NCI-H1930 (cell line): Measurements from ENCODE around the gene PPP1R9A.
A peak's percentile ranks its signal among the peaks of the same experiment; 100 is the strongest.

Experiments used
- DNase-seq, 2 experiments: peaks; one replicate each; lab custom pipeline; 2025; lab: John Stamatoyannopoulos, UW

The PPP1R9A gene

GRCh38 chr7:95263785-95264362 is 356.5 kb downstream of the PPP1R9A start:
- no peak for DNase-seq

GRCh38 chr7:95264363-95264891 is 357.0 kb downstream of the PPP1R9A start:
- DNase-seq = no peak

- no peak for DNase-seq
Measured at GRCh38 chr7:95265634-95266033, 358.2 kb downstream of the PPP1R9A start.

GRCh38 chr7:95267754-95268153 is 360.4 kb downstream of the PPP1R9A start:
- DNase-seq = no peak

GRCh38 chr7:95269640-95270039 is 362.2 kb downstream of the PPP1R9A start:
- DNase-seq = no peak

GRCh38 chr7:95276114-95276513 is 368.7 kb downstream of the PPP1R9A start:
- no peak for DNase-seq

GRCh38 chr7:95279417-95279816 is 372.0 kb downstream of the PPP1R9A start:
- no peak for DNase-seq

GRCh38 chr7:95286096-95286495 is 378.7 kb downstream of the PPP1R9A start:
- DNase-seq = no peak

GRCh38 chr7:95290166-95290830 is 382.9 kb downstream of the PPP1R9A start:
- DNase-seq = no peak

- DNase-seq = peak in 1 of 2 experiments; percentile 15
Measured at GRCh38 chr7:95295397-95295796, 388.0 kb downstream of the PPP1R9A start.

GRCh38 chr7:95296456-95296855 is 389.1 kb downstream of the PPP1R9A start:
- no peak for DNase-seq

- DNase-seq = no peak
Measured at GRCh38 chr7:95297041-95297440, 389.6 kb downstream of the PPP1R9A start.

- no peak for DNase-seq
Measured at GRCh38 chr7:95298091-95298490, 390.7 kb downstream of the PPP1R9A start.

GRCh38 chr7:95303013-95303905 is 395.9 kb downstream of the PPP1R9A start:
- DNase-seq = no peak

GRCh38 chr7:95304990-95305389 is 397.6 kb downstream of the PPP1R9A start:
- DNase-seq = no peak

- DNase-seq = no peak
Measured at GRCh38 chr7:95309951-95310350, 402.6 kb downstream of the PPP1R9A start.

- DNase-seq = no peak
Measured at GRCh38 chr7:95311389-95311788, 404.0 kb downstream of the PPP1R9A start.

GRCh38 chr7:95312561-95312960 is 405.2 kb downstream of the PPP1R9A start:
- DNase-seq = no peak

- no peak for DNase-seq
Measured at GRCh38 chr7:95316588-95316987, 409.2 kb downstream of the PPP1R9A start.

GRCh38 chr7:95317546-95317945 is 410.2 kb downstream of the PPP1R9A start:
- DNase-seq = no peak

GRCh38 chr7:95317966-95318365 is 410.6 kb downstream of the PPP1R9A start:
- DNase-seq = no peak

- DNase-seq = no peak
Measured at GRCh38 chr7:95318501-95319100, 411.2 kb downstream of the PPP1R9A start.
